ENCODE data around the gene KAZN.

- TF ChIP-seq CTCF (IDR thresholded peaks at IDR 0.05 in 8 of 11, conservative IDR thresholded peaks at IDR 0.05 in 3 of 11) (peak in 9 of 11 experiments; percentile 27 to 67 (median 50)), POLR2AphosphoS5 (IDR thresholded peaks at IDR 0.05) (no peak), POLR2A (IDR thresholded peaks at IDR 0.05) (no peak)
These were observed 180.7 kb downstream of the KAZN start for GRCh38 chr1:14778898-14779865.
